HepG2 (cell line): Measurements from ENCODE around the gene TM2D1. TPM values are rescaled to one million over a fixed set of nuclear protein-coding genes. Genes with fewer than 3 reads are reported as not detected.
A peak's percentile ranks its signal among the peaks of the same experiment; 100 is the strongest.

Experiments used
- ATAD3A ChIP-seq: sonication (generic); formaldehyde crosslinking; IDR thresholded peaks from 2 replicates; pipeline ENCODE4 v1.4.0; 2020; ENCODE audit warnings: missing genetic modification reagents
- CEBPG ChIP-seq: IDR thresholded peaks from 2 replicates; pipeline ENCODE4 v1.6.1; 2016
- CHD4 ChIP-seq: fragments of 200-600 bp; sonication (generic); IDR thresholded peaks from 2 replicates; pipeline ENCODE4 v1.7.0; 2017; ENCODE audit warnings: mild to moderate bottlenecking, low read length, borderline replicate concordance
- FOXK2 ChIP-seq: fragments of 450-650 bp; IDR thresholded peaks from 2 replicates; pipeline ENCODE4 v1.6.1; 2016
- FOXP1 ChIP-seq, 2 experiments: fragments of 450-650 bp in 1 of 2; IDR thresholded peaks; 2 replicates each; pipeline ENCODE4 v1.6.1; 2017 to 2018; ENCODE audit warnings: antibody characterized with exemption in 1 of 2
- HNRNPUL1 ChIP-seq: fragments of 200-400 bp; formaldehyde crosslinking; IDR thresholded peaks from 2 replicates; pipeline ENCODE4 v1.6.1; 2017; ENCODE audit warnings: low read depth, mild to moderate bottlenecking, low read length, moderate library complexity
- IKZF5 ChIP-seq: IDR thresholded peaks from 2 replicates; pipeline ENCODE4 v1.6.1; 2018; ENCODE audit warnings: missing genetic modification reagents, mild to moderate bottlenecking, missing compliant biosample characterization
- JDP2 ChIP-seq: sonication (generic); formaldehyde crosslinking; IDR thresholded peaks from 2 replicates; pipeline ENCODE4 v1.8.1; 2022; ENCODE audit warnings: missing genetic modification reagents, borderline replicate concordance
- KLF16 ChIP-seq, 2 experiments: sonication (generic) in 1 of 2; formaldehyde crosslinking in 1 of 2; IDR thresholded peaks; 2 replicates each; pipeline versions ENCODE4 v1.6.1 to v1.8.0; 2016 to 2023; ENCODE audit warnings: missing genetic modification reagents in 2 of 2, missing compliant biosample characterization in 1 of 2
- SNAPC5 ChIP-seq: sonication (generic); formaldehyde crosslinking; IDR thresholded peaks from 2 replicates; pipeline ENCODE4 v1.8.1; 2023; ENCODE audit warnings: mild to moderate bottlenecking, missing genetic modification reagents, borderline replicate concordance
- TAF15 ChIP-seq: fragments of 200-400 bp; formaldehyde crosslinking; IDR thresholded peaks from one replicate; pipeline ENCODE4 v1.6.1; 2018; ENCODE audit warnings: mild to moderate bottlenecking, low read depth, low read length; ENCODE audit not compliant: poor library complexity, severe bottlenecking
- TMF1 ChIP-seq: sonication (generic); formaldehyde crosslinking; IDR thresholded peaks from 2 replicates; pipeline ENCODE4 v1.8.1; 2022; ENCODE audit warnings: low read depth, missing genetic modification reagents
- YEATS4 ChIP-seq: sonication (generic); formaldehyde crosslinking; IDR thresholded peaks from 2 replicates; pipeline ENCODE4 v1.4.0; 2020; ENCODE audit warnings: missing genetic modification reagents, borderline replicate concordance
- ZBTB10 ChIP-seq: sonication (generic); formaldehyde crosslinking; IDR thresholded peaks from 2 replicates; pipeline ENCODE4 v1.4.0; 2020; ENCODE audit warnings: missing genetic modification reagents, borderline replicate concordance
- ZFY ChIP-seq: sonication (generic); formaldehyde crosslinking; IDR thresholded peaks from 2 replicates; pipeline ENCODE4 v1.4.0; 2020; ENCODE audit warnings: missing genetic modification reagents
- ZNF788 ChIP-seq: sonication (generic); formaldehyde crosslinking; IDR thresholded peaks from 2 replicates; pipeline ENCODE4 v1.5.0; 2020; ENCODE audit warnings: mild to moderate bottlenecking, missing genetic modification reagents, borderline replicate concordance
- polyA plus RNA-seq, 8 experiments: library from polyadenylated mRNA; depleted of rRNA in 3 of 8; stranded (reverse) in 7 of 8; unstranded in 1 of 8; fragments of >200 nt; fragmentation: Illumina TruSeq in 4 of 8; extraction: Trizol in 4 of 8; gene quantifications; 2 replicates each; pipeline versions ENCODE4 v1.2.1 to v1.2.3, GENCODE V29; 2011 to 2016; ENCODE audit warnings: low read depth in 4 of 8, missing spikeins in 1 of 8, mixed read lengths in 1 of 8; ENCODE audit not compliant: insufficient read depth in 1 of 8
- total RNA-seq, 5 experiments: library from RNA; depleted of rRNA; stranded (reverse); fragments of >200 nt; fragmentation: Illumina TruSeq; extraction: Trizol; gene quantifications; 2 replicates each; pipeline ENCODE4 v1.2.3, GENCODE V29; 2016; ENCODE audit warnings: low read depth in 1 of 5
- TF ChIP-seq, protein P1 (sequence below): sonication (generic); formaldehyde crosslinking; conservative IDR thresholded peaks from 2 replicates; pipeline ENCODE4 v1.4.0; 2020; ENCODE audit warnings: mild to moderate bottlenecking, missing genetic modification reagents, moderate library complexity
- TF ChIP-seq, protein P2 (sequence below): fragments of 450-650 bp; IDR thresholded peaks from 2 replicates; pipeline ENCODE4 v1.6.1; 2017
- TF ChIP-seq, protein P3 (sequence below): sonication (generic); formaldehyde crosslinking; IDR thresholded peaks from 2 replicates; pipeline ENCODE4 v1.4.0; 2020; ENCODE audit warnings: mild to moderate bottlenecking, missing genetic modification reagents

The TM2D1 gene
- total and polyA plus RNA-seq, 2 of the 13 experiments (the other 11 are each of a cell fraction or from before 2014, with no cell fraction given) = 26.6 to 49.0 TPM

DNA sequence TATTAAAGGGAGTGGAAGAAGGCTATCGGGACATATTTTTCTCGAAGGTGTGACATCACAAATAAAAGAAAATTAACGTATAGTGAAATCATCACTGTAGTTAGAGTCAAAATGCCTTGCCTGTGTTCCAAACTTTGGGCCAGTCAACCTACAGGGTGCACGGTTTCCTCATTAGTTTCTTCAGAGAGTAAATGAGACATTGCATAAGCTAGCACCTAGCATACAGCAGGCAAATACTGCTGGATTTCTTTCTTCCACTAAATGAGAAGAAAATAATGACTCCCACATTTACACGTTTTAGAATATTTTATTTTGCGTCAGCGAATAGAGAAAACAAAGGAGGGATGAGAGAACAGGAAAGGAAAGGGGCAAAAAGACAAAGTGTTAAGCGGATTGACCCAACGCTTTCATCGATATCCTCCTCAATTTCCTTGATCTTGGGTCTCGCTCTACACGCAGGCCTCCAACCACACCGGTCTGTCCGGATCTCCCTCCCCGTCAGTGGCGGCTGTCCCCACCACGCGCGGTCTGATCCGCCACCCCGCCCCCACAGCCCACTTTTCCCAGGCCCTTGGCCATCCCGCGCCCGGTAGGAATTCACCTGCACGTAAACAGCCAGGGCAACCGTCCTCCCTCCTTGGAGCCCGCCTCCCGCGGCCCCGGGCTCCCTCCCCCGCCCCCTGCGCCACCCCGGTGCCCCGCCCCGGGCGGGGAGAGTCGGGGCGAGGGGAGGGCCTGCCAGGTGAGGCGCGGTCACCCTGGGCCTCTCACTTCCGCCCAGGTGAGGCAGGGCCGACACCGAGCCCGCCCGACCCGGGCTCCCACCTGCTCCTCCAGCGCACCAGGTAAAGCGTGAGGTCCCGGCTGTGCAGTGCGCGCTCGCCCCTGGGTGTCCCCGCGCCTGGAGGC is 17.0 kb upstream of the TM2D1 start, which contains the start of gene PATJ (continued):
- no peak for TF ChIP-seq HNRNPUL1
- TF ChIP-seq JDP2 (CRISPR knock-in tag) = no peak
- TF ChIP-seq, protein P1, sequence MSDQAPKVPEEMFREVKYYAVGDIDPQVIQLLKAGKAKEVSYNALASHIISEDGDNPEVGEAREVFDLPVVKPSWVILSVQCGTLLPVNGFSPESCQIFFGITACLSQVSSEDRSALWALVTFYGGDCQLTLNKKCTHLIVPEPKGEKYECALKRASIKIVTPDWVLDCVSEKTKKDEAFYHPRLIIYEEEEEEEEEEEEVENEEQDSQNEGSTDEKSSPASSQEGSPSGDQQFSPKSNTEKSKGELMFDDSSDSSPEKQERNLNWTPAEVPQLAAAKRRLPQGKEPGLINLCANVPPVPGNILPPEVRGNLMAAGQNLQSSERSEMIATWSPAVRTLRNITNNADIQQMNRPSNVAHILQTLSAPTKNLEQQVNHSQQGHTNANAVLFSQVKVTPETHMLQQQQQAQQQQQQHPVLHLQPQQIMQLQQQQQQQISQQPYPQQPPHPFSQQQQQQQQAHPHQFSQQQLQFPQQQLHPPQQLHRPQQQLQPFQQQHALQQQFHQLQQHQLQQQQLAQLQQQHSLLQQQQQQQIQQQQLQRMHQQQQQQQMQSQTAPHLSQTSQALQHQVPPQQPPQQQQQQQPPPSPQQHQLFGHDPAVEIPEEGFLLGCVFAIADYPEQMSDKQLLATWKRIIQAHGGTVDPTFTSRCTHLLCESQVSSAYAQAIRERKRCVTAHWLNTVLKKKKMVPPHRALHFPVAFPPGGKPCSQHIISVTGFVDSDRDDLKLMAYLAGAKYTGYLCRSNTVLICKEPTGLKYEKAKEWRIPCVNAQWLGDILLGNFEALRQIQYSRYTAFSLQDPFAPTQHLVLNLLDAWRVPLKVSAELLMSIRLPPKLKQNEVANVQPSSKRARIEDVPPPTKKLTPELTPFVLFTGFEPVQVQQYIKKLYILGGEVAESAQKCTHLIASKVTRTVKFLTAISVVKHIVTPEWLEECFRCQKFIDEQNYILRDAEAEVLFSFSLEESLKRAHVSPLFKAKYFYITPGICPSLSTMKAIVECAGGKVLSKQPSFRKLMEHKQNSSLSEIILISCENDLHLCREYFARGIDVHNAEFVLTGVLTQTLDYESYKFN (CRISPR knock-in tag) = 0 out of 2 replicates have a peak, but pooled peaks have one; percentile 24
- TF ChIP-seq KLF16 (CRISPR knock-in tag; IDR thresholded peaks at IDR 0.05) = 0 out of 4 replicates have a peak, but pooled peaks of 1 of the 2 experiments have one; percentile 9
- no peak for TF ChIP-seq FOXK2
- TF ChIP-seq CHD4 = 0 out of 2 replicates have a peak, but pooled peaks have one; percentile 17
- 0 out of 2 replicates have a peak, but pooled peaks have one; percentile 24 for TF ChIP-seq YEATS4 (CRISPR knock-in tag)
- no peak for TF ChIP-seq TAF15
- TF ChIP-seq ZBTB10 (CRISPR knock-in tag) = no peak
- TF ChIP-seq SNAPC5 (CRISPR knock-in tag) = no peak
- peak; percentile 55 for TF ChIP-seq CEBPG
- TF ChIP-seq IKZF5 (CRISPR knock-in tag) = 0 out of 2 replicates have a peak, but pooled peaks have one; percentile 13
- TF ChIP-seq ATAD3A (CRISPR knock-in tag) = no peak
- no peak for TF ChIP-seq FOXP1 (IDR thresholded peaks at IDR 0.05)
- TF ChIP-seq FOXP1 (CRISPR knock-in tag; IDR thresholded peaks at IDR 0.05) = peak; percentile 42
- peak; percentile 42; the same call in 1 of the 2 replicates for TF ChIP-seq ZFY (CRISPR knock-in tag)
- no peak for TF ChIP-seq ZNF788
- TF ChIP-seq, protein P2, sequence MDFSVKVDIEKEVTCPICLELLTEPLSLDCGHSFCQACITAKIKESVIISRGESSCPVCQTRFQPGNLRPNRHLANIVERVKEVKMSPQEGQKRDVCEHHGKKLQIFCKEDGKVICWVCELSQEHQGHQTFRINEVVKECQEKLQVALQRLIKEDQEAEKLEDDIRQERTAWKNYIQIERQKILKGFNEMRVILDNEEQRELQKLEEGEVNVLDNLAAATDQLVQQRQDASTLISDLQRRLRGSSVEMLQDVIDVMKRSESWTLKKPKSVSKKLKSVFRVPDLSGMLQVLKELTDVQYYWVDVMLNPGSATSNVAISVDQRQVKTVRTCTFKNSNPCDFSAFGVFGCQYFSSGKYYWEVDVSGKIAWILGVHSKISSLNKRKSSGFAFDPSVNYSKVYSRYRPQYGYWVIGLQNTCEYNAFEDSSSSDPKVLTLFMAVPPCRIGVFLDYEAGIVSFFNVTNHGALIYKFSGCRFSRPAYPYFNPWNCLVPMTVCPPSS = no peak
- TF ChIP-seq TMF1 = no peak; the same call in 1 of the 2 replicates
- TF ChIP-seq, protein P3, sequence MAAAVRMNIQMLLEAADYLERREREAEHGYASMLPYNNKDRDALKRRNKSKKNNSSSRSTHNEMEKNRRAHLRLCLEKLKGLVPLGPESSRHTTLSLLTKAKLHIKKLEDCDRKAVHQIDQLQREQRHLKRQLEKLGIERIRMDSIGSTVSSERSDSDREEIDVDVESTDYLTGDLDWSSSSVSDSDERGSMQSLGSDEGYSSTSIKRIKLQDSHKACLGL (CRISPR knock-in tag) = 0 out of 2 replicates have a peak, but pooled peaks have one; percentile 53
